DOHH2 (cell line): ENCODE data around the gene FAM53B.

ENCODE experiments used
- H3F3A ChIP-seq: fragments of 200-600 bp; sonication (generic), shearing (Covaris generic); 2 replicates; pipeline ENCODE4 v1.6.0; 2016; ENCODE audit warnings: antibody characterized with exemption, mild to moderate bottlenecking; ENCODE audit not compliant: control insufficient read depth, insufficient read depth
- H3K27ac ChIP-seq: fragments of 200-600 bp; sonication (generic); 2 replicates; pipeline ENCODE4 v1.5.1; 2014; ENCODE audit warnings: low read depth, mild to moderate bottlenecking, low read length, moderate library complexity
- H3K27me3 ChIP-seq: fragments of 200-600 bp; sonication (generic); 2 replicates; pipeline ENCODE4 v1.6.1; 2014; ENCODE audit warnings: mild to moderate bottlenecking, low read length, mixed read lengths; ENCODE audit not compliant: control insufficient read depth
- H3K36me3 ChIP-seq: fragments of 200-600 bp; sonication (generic); 2 replicates; pipeline ENCODE4 v1.6.1; 2014; ENCODE audit warnings: mild to moderate bottlenecking, low read length, moderate library complexity, mixed read lengths; ENCODE audit not compliant: control insufficient read depth
- H3K4me1 ChIP-seq: fragments of 200-600 bp; sonication (generic); 2 replicates; pipeline ENCODE4 v1.6.1; 2014; ENCODE audit warnings: mild to moderate bottlenecking, low read length, mixed read lengths; ENCODE audit not compliant: control insufficient read depth
- H3K4me2 ChIP-seq: fragments of 200-600 bp; sonication (generic); 2 replicates; pipeline ENCODE4 v1.6.0; 2014; ENCODE audit warnings: mild to moderate bottlenecking, low read length, moderate library complexity
- H3K4me3 ChIP-seq: fragments of 200-600 bp; sonication (generic); 2 replicates; pipeline ENCODE4 v1.5.1; 2014; ENCODE audit warnings: mild to moderate bottlenecking, low read length, mixed read lengths
- H3K79me2 ChIP-seq: fragments of 200-600 bp; sonication (generic); 2 replicates; pipeline ENCODE4 v1.6.1; 2014; ENCODE audit warnings: mild to moderate bottlenecking, low read length, mixed read lengths; ENCODE audit not compliant: control insufficient read depth
- H3K9me2 ChIP-seq: fragments of 200-600 bp; sonication (generic); replicated peaks from 2 replicates; pipeline ENCODE4 v1.6.1; 2014; ENCODE audit warnings: mild to moderate bottlenecking, low read length, mixed read lengths; ENCODE audit not compliant: control insufficient read depth
- H3K9me3 ChIP-seq: fragments of 200-600 bp; sonication (generic); 2 replicates; pipeline ENCODE4 v1.6.1; 2014; ENCODE audit warnings: antibody characterized with exemption, low read length, mixed read lengths; ENCODE audit not compliant: control insufficient read depth, insufficient read depth
- H4K20me1 ChIP-seq: fragments of 200-600 bp; sonication (generic); 2 replicates; pipeline ENCODE4 v1.6.0; 2014; ENCODE audit warnings: low read depth, mild to moderate bottlenecking, antibody characterized with exemption, low read length, moderate library complexity; ENCODE audit not compliant: control insufficient read depth, insufficient read depth
- EZH2phosphoT487 ChIP-seq: fragments of 200-600 bp; sonication (generic); IDR thresholded peaks from 2 replicates; pipeline ENCODE4 v1.6.1; 2017; ENCODE audit warnings: borderline replicate concordance, mild to moderate bottlenecking, antibody characterized with exemption, low read length, moderate library complexity, mixed read lengths
- TF ChIP-seq, protein P1 (sequence below): fragments of 200-600 bp; sonication (generic); IDR thresholded peaks from one replicate; pipeline ENCODE4 v1.5.1; 2014; ENCODE audit warnings: antibody characterized with exemption, mild to moderate bottlenecking, low read depth, low read length; ENCODE audit not compliant: poor library complexity, severe bottlenecking

FAM53B gene

GRCh38 chr10:124748953-124749645 is 4.9 kb upstream of the FAM53B start:
- no peaks in the 10 kb centered on the region for H3K9me2 ChIP-seq
- no peaks in the 10 kb centered on the region for H3K9me3 ChIP-seq
- H3K36me3 ChIP-seq = peaks cover 7% of the 10 kb centered on the region; the same call in 1 of the 2 replicates
- H3K79me2 ChIP-seq = no peaks in the 10 kb centered on the region
- no peak overlapping the region for H3K4me2 ChIP-seq
- no peak overlapping the region for H3K4me3 ChIP-seq
- H4K20me1 ChIP-seq = no peaks in the 10 kb centered on the region
- H3K27ac ChIP-seq = no peak overlapping the region
- H3K4me1 ChIP-seq = peaks cover 11% of the 10 kb centered on the region
- peaks cover 14% of the 10 kb centered on the region for H3F3A ChIP-seq
- H3K27me3 ChIP-seq = no peaks in the 10 kb centered on the region
- TF ChIP-seq, protein P1, sequence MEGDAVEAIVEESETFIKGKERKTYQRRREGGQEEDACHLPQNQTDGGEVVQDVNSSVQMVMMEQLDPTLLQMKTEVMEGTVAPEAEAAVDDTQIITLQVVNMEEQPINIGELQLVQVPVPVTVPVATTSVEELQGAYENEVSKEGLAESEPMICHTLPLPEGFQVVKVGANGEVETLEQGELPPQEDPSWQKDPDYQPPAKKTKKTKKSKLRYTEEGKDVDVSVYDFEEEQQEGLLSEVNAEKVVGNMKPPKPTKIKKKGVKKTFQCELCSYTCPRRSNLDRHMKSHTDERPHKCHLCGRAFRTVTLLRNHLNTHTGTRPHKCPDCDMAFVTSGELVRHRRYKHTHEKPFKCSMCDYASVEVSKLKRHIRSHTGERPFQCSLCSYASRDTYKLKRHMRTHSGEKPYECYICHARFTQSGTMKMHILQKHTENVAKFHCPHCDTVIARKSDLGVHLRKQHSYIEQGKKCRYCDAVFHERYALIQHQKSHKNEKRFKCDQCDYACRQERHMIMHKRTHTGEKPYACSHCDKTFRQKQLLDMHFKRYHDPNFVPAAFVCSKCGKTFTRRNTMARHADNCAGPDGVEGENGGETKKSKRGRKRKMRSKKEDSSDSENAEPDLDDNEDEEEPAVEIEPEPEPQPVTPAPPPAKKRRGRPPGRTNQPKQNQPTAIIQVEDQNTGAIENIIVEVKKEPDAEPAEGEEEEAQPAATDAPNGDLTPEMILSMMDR = no peak
- TF ChIP-seq EZH2phosphoT487 = no peak

GRCh38 chr10:124748166-124748565 is 4.0 kb upstream of the FAM53B start:
- Histone ChIP-seq H3K27ac (no peak overlapping the region), H3K4me1 (peaks cover 11% of the 10 kb centered on the region), H4K20me1 (no peaks in the 10 kb centered on the region), H3K27me3 (no peaks in the 10 kb centered on the region), H3K4me3 (no peak overlapping the region), H3K36me3 (peaks cover 9% of the 10 kb centered on the region), H3K9me3 (no peaks in the 10 kb centered on the region), H3K4me2 (no peak overlapping the region), H3K9me2 (no peaks in the 10 kb centered on the region), H3K79me2 (peaks cover 6% of the 10 kb centered on the region), H3F3A (peaks cover 14% of the 10 kb centered on the region)
- TF ChIP-seq, protein P1 = no peak
- no peak for TF ChIP-seq EZH2phosphoT487

DNA sequence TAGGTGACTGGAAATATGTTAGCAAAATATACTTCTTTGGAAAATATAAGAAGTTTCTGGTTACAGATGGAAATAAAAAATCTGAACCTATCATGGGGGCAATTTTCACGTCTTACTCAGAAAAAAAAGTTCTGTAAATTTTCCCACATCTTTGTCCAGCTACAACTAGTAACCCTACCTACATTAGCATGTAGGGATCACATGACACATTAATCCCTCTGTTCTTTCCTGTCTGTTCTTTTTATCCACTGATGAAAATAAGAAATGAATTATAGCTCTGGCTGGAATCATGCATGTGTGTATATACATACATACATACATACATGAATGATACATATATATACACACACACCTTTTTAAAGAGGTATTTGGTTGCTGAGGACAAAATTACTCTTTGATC is 3.6 kb upstream of the FAM53B start:
- Histone ChIP-seq H3K4me2 (no peak overlapping the region), H4K20me1 (no peaks in the 10 kb centered on the region), H3K27ac (no peak overlapping the region), H3K9me2 (no peaks in the 10 kb centered on the region), H3K4me3 (no peak overlapping the region), H3K36me3 (peaks cover 9% of the 10 kb centered on the region), H3K4me1 (peaks cover 11% of the 10 kb centered on the region), H3K79me2 (peaks cover 10% of the 10 kb centered on the region), H3F3A (peaks cover 14% of the 10 kb centered on the region), H3K27me3 (no peaks in the 10 kb centered on the region), H3K9me3 (no peaks in the 10 kb centered on the region)
- no peak for TF ChIP-seq EZH2phosphoT487
- TF ChIP-seq, protein P1 = no peak
